Measurements from ENCODE around the gene LRRC8C. TPM values are rescaled to one million over a fixed set of nuclear protein-coding genes. Genes with fewer than 3 reads are reported as not detected.

The LRRC8C gene
- total RNA-seq, 1 experiment from 2014 or later = 8.4 TPM

DNA sequence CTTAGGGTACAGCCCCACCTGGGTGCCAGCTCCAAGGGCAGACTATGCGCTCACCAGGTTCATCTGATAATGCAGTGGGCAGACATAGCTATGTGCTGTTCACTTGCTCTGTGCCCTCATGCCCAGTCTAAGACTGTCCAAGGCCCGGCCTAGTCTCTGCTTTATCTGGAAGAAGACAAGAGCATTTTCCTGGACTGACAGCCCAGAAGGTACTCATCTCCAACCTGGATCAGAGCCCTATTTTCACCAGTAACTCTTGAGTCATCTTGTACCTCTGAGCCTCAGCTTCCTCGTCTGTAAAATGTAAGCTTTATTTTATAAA lies 28.5 kb upstream of the LRRC8C start (continued):
- no peak for TF ChIP-seq TCF7L2 (IDR thresholded peaks at IDR 0.05; ENCODE audit: borderline replicate concordance, extremely low read depth, insufficient read depth, insufficient read length)

DNA sequence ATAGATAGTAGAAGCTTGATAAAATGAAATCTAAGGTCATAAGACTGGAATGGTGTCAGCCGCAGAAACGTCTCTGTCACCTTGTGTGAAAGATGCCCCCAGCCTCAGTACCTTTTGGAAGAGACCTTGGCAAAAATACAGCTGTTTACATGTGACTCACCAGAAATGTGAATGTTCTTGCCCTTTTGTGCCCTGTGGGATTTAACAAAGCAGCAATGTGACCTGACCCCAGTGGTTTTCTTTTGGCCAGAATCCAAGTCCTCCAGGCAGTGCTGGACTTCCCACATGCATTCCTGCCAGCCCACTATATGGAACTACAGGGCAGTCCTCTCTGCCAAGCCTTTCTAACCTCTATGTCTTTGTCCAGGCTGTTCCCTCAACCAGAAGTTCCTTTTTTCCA lies 27.2 kb upstream of the LRRC8C start:
- H3K9ac ChIP-seq (ENCODE audit: low read length) = no peak overlapping the region
- H3K4me3 ChIP-seq (replicated peaks in 1 of 2; ENCODE audit: low read depth in 1 of 2, low read length in 2 of 2) = no peak overlapping the region
- TF ChIP-seq FOSL1 (IDR thresholded peaks at IDR 0.05; ENCODE audit: low read depth) (0 out of 2 replicates have a peak, but pooled peaks have one; percentile 13), CBX3 (IDR thresholded peaks at IDR 0.05; ENCODE audit: low read depth) (no peak), RAD21 (IDR thresholded peaks at IDR 0.05; ENCODE audit: low read depth) (no peak), SP1 (IDR thresholded peaks at IDR 0.05; ENCODE audit: low read depth) (peak; percentile 23; the same call in 1 of the 2 replicates)
- TF ChIP-seq, protein P1, sequence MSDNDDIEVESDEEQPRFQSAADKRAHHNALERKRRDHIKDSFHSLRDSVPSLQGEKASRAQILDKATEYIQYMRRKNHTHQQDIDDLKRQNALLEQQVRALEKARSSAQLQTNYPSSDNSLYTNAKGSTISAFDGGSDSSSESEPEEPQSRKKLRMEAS (IDR thresholded peaks at IDR 0.05) = 0 out of 2 replicates have a peak, but pooled peaks have one; percentile 19
- no peaks in the 10 kb centered on the region for H3K9me3 ChIP-seq (ENCODE audit: control insufficient read depth in 1 of 2, insufficient read depth in 1 of 2, low read depth in 1 of 2, low read length in 2 of 2)
- ATAC-seq (peak; percentile 80), DNase-seq (ENCODE audit: low read depth, low spot score) (peak; percentile 13)
- H3K9me2 ChIP-seq (ENCODE audit: insufficient read depth) = no peaks in the 10 kb centered on the region
- RAD21 ChIA-PET (ENCODE audit: low non-redundant PET in 1 of 2, low total read pairs in 2 of 2, uncharacterized antibody in 2 of 2, unreplicated experiment in 2 of 2) = no interaction called here
- no peaks in the 10 kb centered on the region for H3K36me3 ChIP-seq (ENCODE audit: control insufficient read depth in 1 of 2, insufficient read depth in 2 of 2, low read length in 2 of 2)
- H3K4me2 ChIP-seq (ENCODE audit: low read length) = 0 out of 2 replicates have a peak overlapping the region, but pooled peaks have one; percentile 19
- no peaks in the 10 kb centered on the region for H3K27me3 ChIP-seq (ENCODE audit: insufficient read depth, low read length)
- H2AFZ ChIP-seq (ENCODE audit: low read depth, low read length, poor library complexity, severe bottlenecking) = no peak overlapping the region
- H3K79me2 ChIP-seq (ENCODE audit: insufficient read depth, low read length) = no peaks in the 10 kb centered on the region
- CTCF ChIA-PET = no interaction called here
- H3K4me1 ChIP-seq (ENCODE audit: control insufficient read depth in 1 of 2, insufficient read depth in 2 of 2, low read length in 2 of 2) = peaks cover 10 to 11% of the 10 kb centered on the region in 2 experiments; a peak in 3 of 4 replicates
- H3K27ac ChIP-seq (ENCODE audit: low read depth, low read length) = no peak overlapping the region
- no peaks in the 10 kb centered on the region for H4K20me1 ChIP-seq (ENCODE audit: insufficient read depth)
- BruUV-seq (replicated peaks) = no TSS peak
- POLR2A ChIA-PET = no interaction called here
- intact Hi-C loops (cut with micrococcal nuclease) = no loop called here

DNA sequence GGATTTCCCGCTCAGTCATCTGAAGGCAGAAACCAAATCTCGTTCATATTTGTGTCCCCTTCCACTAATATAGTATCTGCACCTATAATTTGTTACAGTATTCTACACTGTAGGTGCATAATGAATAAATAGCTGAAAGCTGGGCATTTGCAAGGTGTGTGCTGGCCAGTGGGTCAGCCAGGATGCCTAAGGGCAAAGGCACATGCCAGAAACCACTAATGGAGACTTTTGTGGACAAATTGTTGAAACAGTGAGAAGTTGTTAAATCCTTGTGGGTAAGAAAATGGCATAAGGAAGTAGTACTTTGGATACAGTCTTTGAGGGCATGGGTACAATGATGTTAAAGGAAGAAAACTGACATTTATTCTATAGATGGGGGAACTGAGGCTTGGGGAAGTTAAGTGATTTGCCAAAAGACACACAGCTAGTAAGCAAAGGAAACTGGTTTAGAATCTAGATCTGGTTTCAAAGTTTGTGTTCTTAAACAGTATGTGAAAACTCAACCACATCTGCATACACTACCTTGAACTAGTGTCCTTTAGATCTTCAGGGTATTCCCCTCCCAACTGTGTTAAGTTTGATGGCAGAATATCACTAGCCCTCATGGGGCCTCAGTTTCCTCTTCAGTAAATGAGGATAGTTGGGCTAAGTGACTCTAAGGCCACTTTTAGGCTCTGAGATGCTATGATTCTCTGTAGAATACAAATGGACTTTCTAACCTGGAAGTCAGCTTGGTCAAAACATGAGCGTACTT lies 26.5 kb upstream of the LRRC8C start:
- H3K4me3 ChIP-seq (replicated peaks in 1 of 2; ENCODE audit: low read depth in 1 of 2, low read length in 2 of 2) = no peak overlapping the region
- H2AFZ ChIP-seq (ENCODE audit: low read depth, low read length, poor library complexity, severe bottlenecking) = no peak overlapping the region
- no peaks in the 10 kb centered on the region for H3K27me3 ChIP-seq (ENCODE audit: insufficient read depth, low read length)
- H3K9ac ChIP-seq (ENCODE audit: low read length) = no peak overlapping the region
- H3K4me2 ChIP-seq (ENCODE audit: low read length) = 0 out of 2 replicates have a peak overlapping the region, but pooled peaks have one; percentile 19
- BruUV-seq (replicated peaks) = no TSS peak
- DNase-seq (ENCODE audit: low read depth, low spot score) (no peak), ATAC-seq (no peak; the same call in 1 of the 2 replicates)
- ChIA-PET CTCF (no interaction called here), POLR2A (no interaction called here), RAD21 (ENCODE audit: low non-redundant PET in 1 of 2, low total read pairs in 2 of 2, uncharacterized antibody in 2 of 2, unreplicated experiment in 2 of 2) (no interaction called here)
- H3K9me3 ChIP-seq (ENCODE audit: control insufficient read depth in 1 of 2, insufficient read depth in 1 of 2, low read depth in 1 of 2, low read length in 2 of 2) = no peaks in the 10 kb centered on the region
- no peaks in the 10 kb centered on the region for H4K20me1 ChIP-seq (ENCODE audit: insufficient read depth)
- H3K4me1 ChIP-seq (ENCODE audit: control insufficient read depth in 1 of 2, insufficient read depth in 2 of 2, low read length in 2 of 2) = peaks cover 10 to 11% of the 10 kb centered on the region in 2 experiments; a peak in 3 of 4 replicates
- intact Hi-C loops (cut with micrococcal nuclease) = no loop called here
- no peak overlapping the region for H3K27ac ChIP-seq (ENCODE audit: low read depth, low read length)
- H3K36me3 ChIP-seq (ENCODE audit: control insufficient read depth in 1 of 2, insufficient read depth in 2 of 2, low read length in 2 of 2) = no peaks in the 10 kb centered on the region
- H3K79me2 ChIP-seq (ENCODE audit: insufficient read depth, low read length) = no peaks in the 10 kb centered on the region
- no peaks in the 10 kb centered on the region for H3K9me2 ChIP-seq (ENCODE audit: insufficient read depth)
- TF ChIP-seq POLR2A (IDR thresholded peaks at IDR 0.05; ENCODE audit: borderline replicate concordance, extremely low read depth, insufficient read depth, insufficient read length) (no peak), FOSL1 (IDR thresholded peaks at IDR 0.05; ENCODE audit: low read depth) (no peak), SRF (IDR thresholded peaks at IDR 0.05; ENCODE audit: low read depth) (no peak), JUND (IDR thresholded peaks at IDR 0.05) (no peak), ELF1 (IDR thresholded peaks at IDR 0.05; ENCODE audit: borderline replicate concordance, low read depth) (no peak), SIN3A (IDR thresholded peaks at IDR 0.05; ENCODE audit: low read depth) (no peak)
- TF ChIP-seq, protein P2, sequence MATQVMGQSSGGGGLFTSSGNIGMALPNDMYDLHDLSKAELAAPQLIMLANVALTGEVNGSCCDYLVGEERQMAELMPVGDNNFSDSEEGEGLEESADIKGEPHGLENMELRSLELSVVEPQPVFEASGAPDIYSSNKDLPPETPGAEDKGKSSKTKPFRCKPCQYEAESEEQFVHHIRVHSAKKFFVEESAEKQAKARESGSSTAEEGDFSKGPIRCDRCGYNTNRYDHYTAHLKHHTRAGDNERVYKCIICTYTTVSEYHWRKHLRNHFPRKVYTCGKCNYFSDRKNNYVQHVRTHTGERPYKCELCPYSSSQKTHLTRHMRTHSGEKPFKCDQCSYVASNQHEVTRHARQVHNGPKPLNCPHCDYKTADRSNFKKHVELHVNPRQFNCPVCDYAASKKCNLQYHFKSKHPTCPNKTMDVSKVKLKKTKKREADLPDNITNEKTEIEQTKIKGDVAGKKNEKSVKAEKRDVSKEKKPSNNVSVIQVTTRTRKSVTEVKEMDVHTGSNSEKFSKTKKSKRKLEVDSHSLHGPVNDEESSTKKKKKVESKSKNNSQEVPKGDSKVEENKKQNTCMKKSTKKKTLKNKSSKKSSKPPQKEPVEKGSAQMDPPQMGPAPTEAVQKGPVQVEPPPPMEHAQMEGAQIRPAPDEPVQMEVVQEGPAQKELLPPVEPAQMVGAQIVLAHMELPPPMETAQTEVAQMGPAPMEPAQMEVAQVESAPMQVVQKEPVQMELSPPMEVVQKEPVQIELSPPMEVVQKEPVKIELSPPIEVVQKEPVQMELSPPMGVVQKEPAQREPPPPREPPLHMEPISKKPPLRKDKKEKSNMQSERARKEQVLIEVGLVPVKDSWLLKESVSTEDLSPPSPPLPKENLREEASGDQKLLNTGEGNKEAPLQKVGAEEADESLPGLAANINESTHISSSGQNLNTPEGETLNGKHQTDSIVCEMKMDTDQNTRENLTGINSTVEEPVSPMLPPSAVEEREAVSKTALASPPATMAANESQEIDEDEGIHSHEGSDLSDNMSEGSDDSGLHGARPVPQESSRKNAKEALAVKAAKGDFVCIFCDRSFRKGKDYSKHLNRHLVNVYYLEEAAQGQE (IDR thresholded peaks at IDR 0.05; ENCODE audit: low read depth) = no peak
- TF ChIP-seq, protein P3, sequence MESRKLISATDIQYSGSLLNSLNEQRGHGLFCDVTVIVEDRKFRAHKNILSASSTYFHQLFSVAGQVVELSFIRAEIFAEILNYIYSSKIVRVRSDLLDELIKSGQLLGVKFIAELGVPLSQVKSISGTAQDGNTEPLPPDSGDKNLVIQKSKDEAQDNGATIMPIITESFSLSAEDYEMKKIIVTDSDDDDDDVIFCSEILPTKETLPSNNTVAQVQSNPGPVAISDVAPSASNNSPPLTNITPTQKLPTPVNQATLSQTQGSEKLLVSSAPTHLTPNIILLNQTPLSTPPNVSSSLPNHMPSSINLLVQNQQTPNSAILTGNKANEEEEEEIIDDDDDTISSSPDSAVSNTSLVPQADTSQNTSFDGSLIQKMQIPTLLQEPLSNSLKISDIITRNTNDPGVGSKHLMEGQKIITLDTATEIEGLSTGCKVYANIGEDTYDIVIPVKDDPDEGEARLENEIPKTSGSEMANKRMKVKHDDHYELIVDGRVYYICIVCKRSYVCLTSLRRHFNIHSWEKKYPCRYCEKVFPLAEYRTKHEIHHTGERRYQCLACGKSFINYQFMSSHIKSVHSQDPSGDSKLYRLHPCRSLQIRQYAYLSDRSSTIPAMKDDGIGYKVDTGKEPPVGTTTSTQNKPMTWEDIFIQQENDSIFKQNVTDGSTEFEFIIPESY (IDR thresholded peaks at IDR 0.05; ENCODE audit: extremely low read depth, insufficient replicate concordance, low read length) = no peak

Data from HCT116 (cell line).